PC-3 (cell line): ENCODE measurements around the gene NDUFAF5. TPM values are rescaled to one million over a fixed set of nuclear protein-coding genes. Genes with fewer than 3 reads are reported as not detected.

Source experiments
- ATAC-seq: fragments of 200-7000 bp; cut with Tn5 transposase; 2 replicates; pipeline ENCODE4 v1.9.1; 2020; ENCODE audit warnings: mild to moderate bottlenecking, moderate library complexity
- BruUV-seq: library from RNA; stranded (reverse); fragments of 400-500 nt; replicated peaks from 2 replicates; lab custom pipeline; 2021; lab: Mats Ljungman, UMichigan
- CTCF ChIA-PET: fragments of 300-600 bp; sonication (Branson Sonifier 250); formaldehyde crosslinking; loops from one replicate; lab custom pipeline; 2022; ENCODE audit warnings: antibody characterized with exemption; lab: Charles Lee
- POLR2A ChIA-PET: fragments of 300-600 bp; sonication (Branson Sonifier 250); formaldehyde crosslinking; loops from one replicate; lab custom pipeline; 2022; ENCODE audit warnings: antibody characterized with exemption; ENCODE audit not compliant: unreplicated experiment; lab: Charles Lee
- DNase-seq: peaks from one replicate; pipeline ENCODE4 v3.0.0-alpha.2; 2015
- H2AFZ ChIP-seq: fragments of 300-600 bp; sonication (generic); 2 replicates; pipeline ENCODE4 v1.6.0; 2016; ENCODE audit warnings: antibody characterized with exemption, low read length
- H3F3A ChIP-seq: fragments of 300-600 bp; sonication (generic); one replicate; pipeline ENCODE4 v1.6.0; 2017; ENCODE audit warnings: antibody characterized with exemption, low read length, control low read depth, mild to moderate bottlenecking; ENCODE audit not compliant: unreplicated experiment
- H3K27ac ChIP-seq: fragments of 300-600 bp; sonication (generic); 2 replicates; pipeline ENCODE4 v1.5.1; 2016; ENCODE audit warnings: mild to moderate bottlenecking, low read length
- H3K27me3 ChIP-seq: fragments of 300-600 bp; sonication (generic); 2 replicates; pipeline ENCODE4 v1.6.1; 2016; ENCODE audit warnings: low read length, mixed read lengths
- H3K36me3 ChIP-seq: fragments of 300-600 bp; sonication (generic); 2 replicates; pipeline ENCODE4 v1.6.1; 2016; ENCODE audit warnings: low read depth, mixed run types, low read length, mixed read lengths
- H3K4me1 ChIP-seq: fragments of 300-600 bp; sonication (generic); 2 replicates; pipeline ENCODE4 v1.5.1; 2016; ENCODE audit warnings: low read length; ENCODE audit not compliant: insufficient read depth
- H3K4me2 ChIP-seq: fragments of 300-600 bp; sonication (generic); 2 replicates; pipeline ENCODE4 v1.6.0; 2016; ENCODE audit warnings: low read length
- H3K4me3 ChIP-seq: fragments of 300-600 bp; sonication (generic); 2 replicates; pipeline ENCODE4 v1.5.1; 2016; ENCODE audit warnings: mild to moderate bottlenecking, low read length, mixed read lengths
- H3K79me2 ChIP-seq: fragments of 300-600 bp; sonication (generic); 2 replicates; pipeline ENCODE4 v1.6.1; 2017; ENCODE audit warnings: low read length, mixed read lengths
- H3K9ac ChIP-seq: fragments of 300-600 bp; sonication (generic); 2 replicates; pipeline ENCODE4 v1.6.0; 2016; ENCODE audit warnings: mild to moderate bottlenecking, low read length
- H3K9me2 ChIP-seq: fragments of 300-600 bp; sonication (generic); replicated peaks from 2 replicates; pipeline ENCODE4 v1.6.1; 2016; ENCODE audit warnings: mixed run types, low read length, mixed read lengths
- H3K9me3 ChIP-seq: fragments of 300-600 bp; sonication (generic); 2 replicates; pipeline ENCODE4 v1.6.1; 2016; ENCODE audit warnings: low read length, mixed read lengths
- H4K20me1 ChIP-seq: fragments of 300-600 bp; sonication (generic); 2 replicates; pipeline ENCODE4 v1.6.1; 2016; ENCODE audit warnings: low read length, mixed read lengths
- EZH2 ChIP-seq: fragments of 300-600 bp; sonication (generic); IDR thresholded peaks from one replicate; pipeline ENCODE4 v1.6.1; 2017; ENCODE audit warnings: antibody characterized with exemption, mild to moderate bottlenecking, low read length; ENCODE audit not compliant: unreplicated experiment
- EZH2phosphoT487 ChIP-seq: fragments of 300-600 bp; sonication (generic); IDR thresholded peaks from 2 replicates; pipeline ENCODE4 v1.6.1; 2018; ENCODE audit warnings: mild to moderate bottlenecking, antibody characterized with exemption, low read length, borderline replicate concordance
- intact Hi-C: fragments of 100-400 bp; cut with micrococcal nuclease; formaldehyde crosslinking; loops from 2 replicates; pipeline ENCODE4 v1.9.0; 2023
- total RNA-seq: library from RNA; depleted of rRNA; stranded (reverse); fragments of >200 nt; gene quantifications from 2 replicates; pipeline ENCODE4 v1.2.3, GENCODE V29; 2014
- TF ChIP-seq, protein P1 (sequence below): fragments of 300-600 bp; sonication (generic); conservative IDR thresholded peaks from 2 replicates; pipeline ENCODE4 v1.5.1; 2017; ENCODE audit warnings: antibody characterized with exemption, low read depth, mild to moderate bottlenecking, low read length

NDUFAF5 gene
- total RNA-seq, 1 experiment from 2014 or later, result 29.0 TPM

DNA sequence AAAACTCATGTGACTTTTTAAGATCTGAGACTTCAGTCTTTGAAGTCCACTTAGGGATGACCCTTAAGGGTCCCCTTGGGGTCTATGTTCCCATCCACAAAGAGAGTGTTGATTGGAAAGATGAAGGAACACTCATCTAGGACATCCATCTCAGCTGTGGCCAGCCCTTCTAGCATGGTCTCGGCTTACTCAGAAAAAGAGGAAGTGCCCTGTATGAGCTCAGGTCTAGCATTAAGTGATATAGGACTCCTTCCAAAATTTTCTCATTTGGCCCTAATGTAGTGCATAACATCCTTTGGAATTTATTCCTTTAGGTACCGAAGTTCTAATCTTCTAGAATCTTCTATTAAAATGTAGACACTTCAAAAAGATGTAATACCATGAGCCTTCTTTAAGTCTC is 77.4 kb downstream of the NDUFAF5 start:
- no peaks in the 10 kb centered on the region for H3K4me1 ChIP-seq
- no TSS peak for BruUV-seq
- no peaks in the 10 kb centered on the region for H3K36me3 ChIP-seq
- no peak overlapping the region for H3K4me2 ChIP-seq
- no peak overlapping the region for H3K9ac ChIP-seq
- no peaks in the 10 kb centered on the region for H3K79me2 ChIP-seq
- intact Hi-C loops, result no loop called here
- CTCF ChIA-PET, result no interaction called here
- no peak overlapping the region for H3K27ac ChIP-seq
- no peak for TF ChIP-seq EZH2
- TF ChIP-seq EZH2phosphoT487, result no peak
- TF ChIP-seq, protein P1, sequence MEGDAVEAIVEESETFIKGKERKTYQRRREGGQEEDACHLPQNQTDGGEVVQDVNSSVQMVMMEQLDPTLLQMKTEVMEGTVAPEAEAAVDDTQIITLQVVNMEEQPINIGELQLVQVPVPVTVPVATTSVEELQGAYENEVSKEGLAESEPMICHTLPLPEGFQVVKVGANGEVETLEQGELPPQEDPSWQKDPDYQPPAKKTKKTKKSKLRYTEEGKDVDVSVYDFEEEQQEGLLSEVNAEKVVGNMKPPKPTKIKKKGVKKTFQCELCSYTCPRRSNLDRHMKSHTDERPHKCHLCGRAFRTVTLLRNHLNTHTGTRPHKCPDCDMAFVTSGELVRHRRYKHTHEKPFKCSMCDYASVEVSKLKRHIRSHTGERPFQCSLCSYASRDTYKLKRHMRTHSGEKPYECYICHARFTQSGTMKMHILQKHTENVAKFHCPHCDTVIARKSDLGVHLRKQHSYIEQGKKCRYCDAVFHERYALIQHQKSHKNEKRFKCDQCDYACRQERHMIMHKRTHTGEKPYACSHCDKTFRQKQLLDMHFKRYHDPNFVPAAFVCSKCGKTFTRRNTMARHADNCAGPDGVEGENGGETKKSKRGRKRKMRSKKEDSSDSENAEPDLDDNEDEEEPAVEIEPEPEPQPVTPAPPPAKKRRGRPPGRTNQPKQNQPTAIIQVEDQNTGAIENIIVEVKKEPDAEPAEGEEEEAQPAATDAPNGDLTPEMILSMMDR, result no peak
- no peaks in the 10 kb centered on the region for H3K9me2 ChIP-seq
- DNase-seq, result no peak
- H3K9me3 ChIP-seq, result no peaks in the 10 kb centered on the region
- no peaks in the 10 kb centered on the region for H3F3A ChIP-seq
- no peaks in the 10 kb centered on the region for H4K20me1 ChIP-seq
- H3K27me3 ChIP-seq, result peaks cover 57% of the 10 kb centered on the region
- POLR2A ChIA-PET, result no interaction called here
- H2AFZ ChIP-seq, result no peak overlapping the region
- no peak for ATAC-seq
- H3K4me3 ChIP-seq, result no peak overlapping the region

DNA sequence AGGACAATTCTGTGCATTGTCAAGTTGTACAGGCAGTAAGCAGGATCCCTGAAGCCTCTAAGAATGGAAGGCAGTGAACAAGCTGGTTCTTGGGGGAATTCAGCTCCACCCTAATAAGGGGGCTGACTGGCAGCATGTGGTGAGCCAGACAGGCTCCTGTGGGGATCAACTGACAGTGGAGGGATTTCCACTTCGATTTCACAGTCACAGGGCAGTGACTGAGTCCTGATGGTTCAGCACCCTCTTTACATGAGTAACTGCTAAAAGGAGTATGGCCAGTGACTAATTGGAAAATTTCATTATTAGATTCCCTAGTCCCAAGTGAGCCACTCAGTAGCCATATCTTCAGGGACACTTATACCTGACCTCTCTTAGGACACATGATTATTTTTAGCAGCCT is 78.4 kb downstream of the NDUFAF5 start:
- Histone ChIP-seq H3K36me3 (no peaks in the 10 kb centered on the region), H3K27ac (no peak overlapping the region), H3K4me1 (no peaks in the 10 kb centered on the region), H3K79me2 (no peaks in the 10 kb centered on the region), H3K9ac (no peak overlapping the region), H3K9me3 (no peaks in the 10 kb centered on the region), H3K27me3 (peaks cover 54% of the 10 kb centered on the region), H3K9me2 (no peaks in the 10 kb centered on the region), H3F3A (no peaks in the 10 kb centered on the region), H3K4me3 (no peak overlapping the region), H4K20me1 (no peaks in the 10 kb centered on the region), H3K4me2 (no peak overlapping the region), H2AFZ (no peak overlapping the region)
- intact Hi-C loops, result no loop called here
- TF ChIP-seq EZH2phosphoT487 (no peak), EZH2 (no peak)
- TF ChIP-seq, protein P1, result no peak
- DNase-seq (no peak), ATAC-seq (no peak)
- ChIA-PET POLR2A (no interaction called here), CTCF (no interaction called here)
- no TSS peak for BruUV-seq

DNA sequence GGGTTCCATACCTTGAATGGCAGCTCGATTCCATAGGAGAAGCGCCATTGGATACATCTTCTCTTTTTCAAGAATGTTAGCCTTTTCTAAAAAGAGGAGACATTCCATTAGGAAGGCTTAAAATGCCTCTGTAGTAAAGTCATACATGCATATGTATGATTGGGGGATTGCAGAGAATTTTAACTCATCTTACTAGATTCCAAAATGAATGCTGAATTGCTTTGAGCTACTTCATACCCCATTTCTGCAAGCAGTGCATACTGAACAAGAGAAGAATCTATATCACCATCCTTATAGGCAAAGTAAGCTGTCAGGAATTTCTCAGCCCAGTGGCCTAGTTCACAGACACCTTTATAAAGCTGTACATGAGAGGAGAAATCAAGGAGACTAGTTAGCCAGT is 80.3 kb downstream of the NDUFAF5 start:
- Histone ChIP-seq H3K9me3 (no peaks in the 10 kb centered on the region), H3K9me2 (no peaks in the 10 kb centered on the region), H3K27me3 (peaks cover 55% of the 10 kb centered on the region), H3K4me2 (no peak overlapping the region), H4K20me1 (no peaks in the 10 kb centered on the region), H2AFZ (no peak overlapping the region), H3K36me3 (no peaks in the 10 kb centered on the region), H3K79me2 (no peaks in the 10 kb centered on the region), H3F3A (no peaks in the 10 kb centered on the region), H3K9ac (no peak overlapping the region), H3K27ac (no peak overlapping the region), H3K4me3 (no peak overlapping the region), H3K4me1 (no peaks in the 10 kb centered on the region)
- TF ChIP-seq EZH2 (no peak), EZH2phosphoT487 (no peak)
- TF ChIP-seq, protein P1, result no peak
- POLR2A ChIA-PET, result no interaction called here
- ATAC-seq (no peak), DNase-seq (no peak)
- BruUV-seq, result no TSS peak
- CTCF ChIA-PET, result no interaction called here
- intact Hi-C loops, result no loop called here
